ENCODE results near the gene SLC35G3.
"Not testable (repeated sequence)": the region's sequence is repeated elsewhere in the genome, so short reads cannot be mapped to it uniquely, and the experiment has no call there.

The SLC35G3 gene

DNA sequence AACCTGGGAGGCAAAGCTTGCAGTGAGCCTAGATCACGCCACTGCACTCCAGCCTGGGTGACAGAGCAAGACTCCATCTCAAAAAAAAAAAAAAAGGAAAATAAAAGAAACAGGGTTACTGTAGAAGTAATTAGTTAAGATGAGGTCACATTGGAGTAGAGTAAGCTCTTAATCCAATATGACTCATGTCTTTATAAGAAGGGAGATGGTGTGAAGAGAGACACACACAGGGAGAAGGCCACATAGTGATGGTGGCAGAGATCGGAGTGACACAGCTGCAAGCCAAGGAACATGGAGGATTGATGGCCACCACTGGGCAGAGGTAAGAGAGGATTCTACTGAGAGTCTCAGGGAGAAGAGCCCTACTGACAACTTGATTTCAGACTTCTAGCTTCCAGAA, 33.4 kb upstream of the SLC35G3 start:
- Mint-ChIP-seq H3K4me1 (ENCODE audit: low read depth in 2 of 2) (peaks cover 0 to 16% of the 10 kb centered on the region in 2 donors), H3K4me3 (no peak overlapping the region), H3K36me3 (ENCODE audit: insufficient read depth) (no peaks in the 10 kb centered on the region), H3K27ac (no peak overlapping the region), H3K9me3 (peaks cover 0 to 1% of the 10 kb centered on the region in 2 donors), H3K27me3 (no peaks in the 10 kb centered on the region)
- no peak for ATAC-seq (replicated peaks)
- no peak for DNase-seq

- H3K27me3 Mint-ChIP-seq, result no peaks in the 10 kb centered on the region
Observed at GRCh38 chr17:35224436-35224835, 30.2 kb upstream of the SLC35G3 start.

DNA sequence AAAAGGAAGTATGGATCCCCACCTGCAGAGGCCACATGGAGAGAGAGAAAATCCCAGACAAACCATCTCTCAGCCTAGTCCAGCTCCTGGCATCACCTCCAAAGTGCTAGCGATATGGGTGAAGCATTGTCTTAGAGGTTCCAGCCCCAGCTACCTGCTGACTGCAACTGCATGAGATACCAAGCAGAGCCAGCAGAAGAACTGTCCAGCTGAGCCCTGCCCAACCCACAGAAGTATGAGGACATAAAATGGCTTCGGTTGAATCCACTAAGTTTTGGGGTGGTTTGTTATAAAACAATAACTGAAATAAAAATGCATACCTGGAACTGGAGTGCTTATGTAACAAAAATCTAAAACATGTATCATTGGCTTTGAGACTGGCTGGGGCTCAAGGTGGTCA, 28.3 kb upstream of the SLC35G3 start:
- peaks cover 13 to 29% of the 10 kb centered on the region in 2 donors for H3K4me1 Mint-ChIP-seq (ENCODE audit: low read depth in 2 of 2)
- H3K9me3 Mint-ChIP-seq, result no peaks in the 10 kb centered on the region
- peaks cover 3% of the 10 kb centered on the region for H3K36me3 Mint-ChIP-seq (ENCODE audit: insufficient read depth)
- DNase-seq (no peak), ATAC-seq (replicated peaks) (no peak)
- H3K27me3 Mint-ChIP-seq, result no peaks in the 10 kb centered on the region
- H3K4me3 Mint-ChIP-seq, result no peak overlapping the region
- H3K27ac Mint-ChIP-seq, result peak overlapping the region in 1 of 2 donors; percentile 77

More at GRCh38 chr17:35224436-35224835, 30.2 kb upstream of the SLC35G3 start:
- DNase-seq, result no peak
- no peak for ATAC-seq (replicated peaks)
- Mint-ChIP-seq H3K27ac (no peak overlapping the region), H3K4me1 (ENCODE audit: low read depth in 2 of 2) (peaks cover 2 to 17% of the 10 kb centered on the region in 2 donors), H3K36me3 (ENCODE audit: insufficient read depth) (peaks cover 3% of the 10 kb centered on the region), H3K4me3 (no peak overlapping the region), H3K9me3 (no peaks in the 10 kb centered on the region)

DNA sequence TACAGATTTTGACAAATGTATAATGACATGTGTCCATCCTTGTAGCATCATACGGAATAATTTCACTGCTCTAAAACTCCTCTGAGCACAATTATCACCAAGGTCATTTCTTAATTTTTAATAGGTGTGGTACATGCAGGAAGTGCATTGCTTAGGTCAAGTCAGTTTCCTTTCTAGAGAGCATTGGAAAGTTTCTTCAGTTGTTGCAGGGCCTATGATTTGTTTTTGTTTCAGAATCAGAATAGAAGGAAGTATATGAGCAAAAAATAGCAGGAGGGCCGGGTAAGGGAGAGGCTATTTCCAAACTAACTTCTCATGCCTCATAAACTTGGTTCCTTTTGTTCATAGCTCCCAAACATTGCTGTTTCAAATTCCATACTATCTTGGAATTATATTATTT, 24.7 kb upstream of the SLC35G3 start:
- ATAC-seq (replicated peaks), result no peak
- Mint-ChIP-seq H3K9me3 (no peaks in the 10 kb centered on the region), H3K27ac (peak overlapping the region; percentile 91 to 95)

GRCh38 chr17:35217107-35217506, 22.9 kb upstream of the SLC35G3 start:
- Mint-ChIP-seq H3K27ac (peak overlapping the region; percentile 89 to 91), H3K9me3 (no peaks in the 10 kb centered on the region), H3K4me3 (no peak overlapping the region), H3K27me3 (no peaks in the 10 kb centered on the region), H3K4me1 (ENCODE audit: low read depth in 2 of 2) (peaks cover 54 to 70% of the 10 kb centered on the region in 2 donors), H3K36me3 (ENCODE audit: insufficient read depth) (peaks cover 14% of the 10 kb centered on the region)
- no peak for ATAC-seq (replicated peaks)
- DNase-seq, result no peak

More for the DNA sequence above, 24.7 kb upstream of the SLC35G3 start:
- Mint-ChIP-seq H3K36me3 (ENCODE audit: insufficient read depth) (peaks cover 14% of the 10 kb centered on the region), H3K4me3 (peak overlapping the region; percentile 71 to 79), H3K27me3 (no peaks in the 10 kb centered on the region), H3K4me1 (ENCODE audit: low read depth in 2 of 2) (peaks cover 36 to 58% of the 10 kb centered on the region in 2 donors)
- DNase-seq, result no peak

DNA sequence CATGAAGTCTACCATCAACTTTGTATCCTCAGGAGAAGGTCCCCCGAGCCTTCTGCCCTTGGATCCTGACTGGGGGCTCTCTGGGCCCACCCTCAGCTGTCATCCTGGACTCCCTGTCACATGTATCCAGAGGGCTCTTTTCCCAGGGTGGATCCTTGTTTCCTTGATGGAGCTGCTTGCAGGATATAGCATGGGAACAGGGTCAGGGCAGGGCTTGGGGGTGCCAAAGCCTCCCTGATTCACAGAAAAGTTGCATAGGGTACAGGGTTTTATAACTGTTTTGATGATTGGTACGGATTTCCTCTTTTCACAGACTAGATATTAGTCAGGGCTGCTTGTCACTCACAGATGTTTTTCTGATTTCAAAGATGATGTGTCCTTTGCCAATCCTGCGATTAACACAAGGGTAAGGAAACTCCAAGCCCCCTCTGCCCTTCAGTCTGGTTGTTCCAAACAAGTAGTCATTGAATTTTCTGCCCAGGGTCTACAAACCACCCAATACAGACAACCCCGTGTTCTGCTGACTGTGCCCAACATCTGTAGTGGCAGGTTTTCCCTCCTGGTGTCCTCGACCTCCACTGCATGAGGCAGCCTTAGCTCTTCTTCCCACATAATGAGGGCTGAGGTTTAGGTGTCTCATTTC, 20.6 kb upstream of the SLC35G3 start:
- H3K36me3 Mint-ChIP-seq (ENCODE audit: insufficient read depth), result peaks cover 10% of the 10 kb centered on the region
- H3K27me3 Mint-ChIP-seq, result no peaks in the 10 kb centered on the region
- no peaks in the 10 kb centered on the region for H3K9me3 Mint-ChIP-seq
- peak; percentile 34 for ATAC-seq (replicated peaks)
- peaks cover 60 to 74% of the 10 kb centered on the region in 2 donors for H3K4me1 Mint-ChIP-seq (ENCODE audit: low read depth in 2 of 2)
- peak overlapping the region; percentile 89 to 91 for H3K27ac Mint-ChIP-seq
- peak in 1 of 3 experiments; percentile 13 for DNase-seq
- H3K4me3 Mint-ChIP-seq, result peak overlapping the region; percentile 66 to 79

DNA sequence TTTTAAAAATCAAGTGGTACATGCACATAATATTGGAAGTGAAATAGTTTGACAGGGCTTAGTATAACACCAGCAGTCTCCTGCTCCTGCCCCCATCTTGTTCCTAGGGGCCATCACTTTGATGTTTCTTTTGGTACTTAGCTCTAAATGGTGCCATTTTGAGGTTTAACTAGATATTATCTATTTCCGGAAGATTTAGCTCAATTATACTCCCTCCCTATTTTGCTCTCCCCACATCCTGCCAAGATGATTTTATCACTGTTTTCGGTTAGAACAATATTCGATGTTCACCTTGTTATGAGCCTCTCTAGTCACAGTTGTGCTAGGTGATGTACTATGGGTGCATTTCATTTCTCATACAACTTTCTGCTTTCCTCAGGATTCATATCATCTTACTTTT, 20.0 kb upstream of the SLC35G3 start:
- Mint-ChIP-seq H3K27ac (peak overlapping the region; percentile 89 to 91), H3K4me1 (ENCODE audit: low read depth in 2 of 2) (peaks cover 59 to 73% of the 10 kb centered on the region in 2 donors), H3K9me3 (no peaks in the 10 kb centered on the region), H3K4me3 (peak overlapping the region; percentile 66 to 79), H3K27me3 (no peaks in the 10 kb centered on the region), H3K36me3 (ENCODE audit: insufficient read depth) (peaks cover 10% of the 10 kb centered on the region)
- DNase-seq, result peak; percentile 44 to 51 (median 47)
- peak; percentile 89 for ATAC-seq (replicated peaks)

GRCh38 chr17:35213412-35213940, 19.3 kb upstream of the SLC35G3 start:
- Mint-ChIP-seq H3K4me3 (peak overlapping the region; percentile 66 to 79), H3K4me1 (ENCODE audit: low read depth in 2 of 2) (peaks cover 52 to 66% of the 10 kb centered on the region in 2 donors), H3K36me3 (ENCODE audit: insufficient read depth) (peaks cover 10% of the 10 kb centered on the region), H3K27me3 (no peaks in the 10 kb centered on the region), H3K27ac (peak overlapping the region; percentile 89 to 91), H3K9me3 (no peaks in the 10 kb centered on the region)
- DNase-seq (no peak), ATAC-seq (replicated peaks) (no peak)

DNA sequence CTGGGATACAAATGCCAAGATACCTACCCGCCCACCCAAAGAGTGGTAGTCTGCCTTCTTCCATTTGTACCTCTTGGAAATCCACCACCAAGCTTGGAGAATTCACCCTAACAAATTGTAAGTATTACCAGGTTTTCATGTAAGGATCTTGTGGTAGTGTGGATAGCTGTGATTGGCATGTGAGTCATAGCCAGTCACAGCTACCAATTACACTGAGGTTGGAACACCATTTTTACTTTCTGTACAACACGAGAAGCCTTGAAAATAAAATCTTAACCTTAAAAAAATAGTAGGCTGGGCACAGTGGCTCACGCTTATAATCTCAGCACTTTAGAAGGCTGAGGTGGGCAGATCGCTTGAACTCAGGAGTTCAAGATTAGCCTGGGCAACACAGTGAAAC, 18.5 kb upstream of the SLC35G3 start:
- H3K4me1 Mint-ChIP-seq (ENCODE audit: low read depth in 2 of 2), result peaks cover 48 to 61% of the 10 kb centered on the region in 2 donors
- H3K36me3 Mint-ChIP-seq (ENCODE audit: insufficient read depth), result peaks cover 10% of the 10 kb centered on the region
- ATAC-seq (replicated peaks) (no peak), DNase-seq (no peak)
- peak overlapping the region; percentile 89 to 91 for H3K27ac Mint-ChIP-seq
- no peaks in the 10 kb centered on the region for H3K9me3 Mint-ChIP-seq
- H3K27me3 Mint-ChIP-seq, result no peaks in the 10 kb centered on the region
- H3K4me3 Mint-ChIP-seq, result peak overlapping the region; percentile 66 to 79

DNA sequence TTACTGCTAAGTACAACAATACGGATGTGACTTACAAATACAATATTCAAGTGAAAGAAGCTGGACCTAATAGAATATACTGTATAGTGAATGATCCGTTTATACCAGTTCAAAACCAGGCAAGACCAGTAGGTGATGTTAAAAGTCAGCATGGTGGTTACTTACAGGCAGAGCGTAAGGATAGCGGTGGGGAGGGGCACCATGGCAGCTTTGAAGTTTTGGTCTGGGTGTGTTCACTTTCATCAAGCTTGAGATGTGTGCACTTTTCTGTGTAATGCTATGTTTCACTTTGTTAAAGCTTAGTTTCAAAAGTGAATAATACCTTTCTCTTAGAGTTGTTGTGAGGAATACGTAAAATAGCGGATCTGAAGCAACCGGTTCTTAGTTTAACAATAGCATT, 16.5 kb upstream of the SLC35G3 start:
- H3K4me1 Mint-ChIP-seq (ENCODE audit: low read depth in 2 of 2), result peaks cover 35 to 50% of the 10 kb centered on the region in 2 donors
- H3K4me3 Mint-ChIP-seq, result no peak overlapping the region
- H3K27ac Mint-ChIP-seq, result peak overlapping the region in 1 of 2 donors; percentile 11
- ATAC-seq (replicated peaks), result no peak
- no peaks in the 10 kb centered on the region for H3K27me3 Mint-ChIP-seq
- H3K36me3 Mint-ChIP-seq (ENCODE audit: insufficient read depth), result peaks cover 13% of the 10 kb centered on the region
- H3K9me3 Mint-ChIP-seq, result no peaks in the 10 kb centered on the region
- DNase-seq, result no peak

- ATAC-seq (replicated peaks); H3K27me3 Mint-ChIP-seq; DNase-seq; H3K4me3 Mint-ChIP-seq; H3K36me3 Mint-ChIP-seq (ENCODE audit: insufficient read depth); H3K27ac Mint-ChIP-seq: not testable (repeated sequence)
- peaks cover 0 to 13% of the 10 kb centered on the region in 2 donors for H3K4me1 Mint-ChIP-seq (ENCODE audit: low read depth in 2 of 2)
- H3K9me3 Mint-ChIP-seq, result peaks cover 1 to 14% of the 10 kb centered on the region in 2 donors
Observed at GRCh38 chr17:35202582-35202981, 8.4 kb upstream of the SLC35G3 start.

- not testable (repeated sequence) for DNase-seq; H3K4me3 Mint-ChIP-seq; ATAC-seq (replicated peaks); H3K27ac Mint-ChIP-seq; H3K9me3 Mint-ChIP-seq; H3K27me3 Mint-ChIP-seq; H3K36me3 Mint-ChIP-seq (ENCODE audit: insufficient read depth); H3K4me1 Mint-ChIP-seq (ENCODE audit: low read depth in 2 of 2)
Observed at GRCh38 chr17:35195062-35195461, 869 bp upstream of the SLC35G3 start.

DNA sequence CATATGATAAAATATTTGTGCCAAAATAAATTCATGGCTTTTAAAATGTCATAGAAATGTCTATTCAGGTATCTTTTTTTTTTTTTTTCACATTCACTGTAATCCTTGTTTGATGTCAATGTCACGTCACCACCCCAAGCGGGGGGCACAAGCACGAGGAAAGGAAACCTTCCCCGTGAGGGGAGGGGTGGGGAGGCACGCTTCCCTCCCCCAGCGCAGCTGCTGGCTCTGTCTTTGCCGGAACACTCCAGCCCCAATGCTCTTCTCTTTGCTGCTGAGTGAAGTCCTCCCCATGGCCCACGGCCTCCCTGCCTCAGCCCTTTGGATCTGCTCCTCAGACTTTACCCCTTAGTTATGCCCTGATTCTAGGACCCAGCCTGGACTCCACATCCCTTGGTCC, 1.5 kb downstream of the SLC35G3 start:
- no peaks in the 10 kb centered on the region for H3K27me3 Mint-ChIP-seq
- no peak overlapping the region for H3K4me3 Mint-ChIP-seq
- H3K27ac Mint-ChIP-seq, result peak overlapping the region in 1 of 2 donors; percentile 4
- peaks cover 9 to 16% of the 10 kb centered on the region in 2 donors for H3K4me1 Mint-ChIP-seq (ENCODE audit: low read depth in 2 of 2)
- H3K36me3 Mint-ChIP-seq (ENCODE audit: insufficient read depth), result no peaks in the 10 kb centered on the region
- no peak for DNase-seq
- ATAC-seq (replicated peaks), result no peak
- no peaks in the 10 kb centered on the region for H3K9me3 Mint-ChIP-seq

GRCh38 chr17:35191001-35191695, 3.0 kb downstream of the SLC35G3 start:
- no peak for DNase-seq
- Mint-ChIP-seq H3K4me1 (ENCODE audit: low read depth in 2 of 2) (peaks cover 11 to 27% of the 10 kb centered on the region in 2 donors), H3K27ac (no peak overlapping the region), H3K27me3 (no peaks in the 10 kb centered on the region), H3K9me3 (no peaks in the 10 kb centered on the region), H3K4me3 (no peak overlapping the region), H3K36me3 (ENCODE audit: insufficient read depth) (no peaks in the 10 kb centered on the region)
- ATAC-seq (replicated peaks), result no peak

Measured in effector memory CD8-positive, alpha-beta T cell (primary cell).